ENCODE results near the gene SEPHS2.

DNA sequence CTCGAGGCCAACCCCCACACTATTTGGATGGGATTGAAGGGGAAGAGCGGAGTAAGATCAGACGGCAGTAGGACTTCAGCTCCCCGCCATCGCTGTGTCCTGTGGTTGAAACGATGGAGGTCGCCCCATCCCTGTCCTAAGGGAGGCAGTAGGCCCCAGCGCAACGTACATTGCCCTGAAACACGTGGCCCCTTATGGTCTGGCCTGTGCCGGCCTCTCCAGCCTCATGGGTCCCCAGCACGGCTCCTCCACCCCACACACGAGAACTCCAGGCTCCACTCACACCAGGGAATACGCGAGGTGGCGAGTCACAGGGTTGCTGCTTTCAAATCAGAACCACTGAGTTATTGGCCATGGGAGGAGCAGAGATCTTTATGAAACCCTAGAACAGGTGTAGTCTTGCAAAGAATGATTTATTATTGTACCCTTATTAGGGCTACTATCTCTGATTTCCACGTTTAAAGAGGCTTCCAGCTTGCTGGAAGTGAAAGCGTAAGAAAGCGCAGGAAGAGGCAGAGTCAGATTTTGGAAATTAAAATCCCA lies 15.2 kb downstream of the SEPHS2 start:
- TF ChIP-seq POLR2A (IDR thresholded peaks at IDR 0.05; ENCODE audit: low read depth, low read length): no peak
- no peak for TF ChIP-seq JUN (IDR thresholded peaks at IDR 0.05; ENCODE audit: borderline replicate concordance, insufficient read depth, insufficient read length, low read depth)
- TF ChIP-seq POLR2AphosphoS5 (IDR thresholded peaks at IDR 0.05; ENCODE audit: insufficient read depth, low read depth, low read length): no peak
